22Rv1 (cell line): ENCODE results near the gene MCAM.
A peak's percentile ranks its signal among the peaks of the same experiment; 100 is the strongest.

Experiments
- H3K27ac ChIP-seq: fragments of 450-650 bp; 2 replicates; pipeline ENCODE4 v1.5.1; 2017
- ZFX ChIP-seq: fragments of 450-650 bp; IDR thresholded peaks from 2 replicates; pipeline ENCODE4 v1.6.1; 2017; ENCODE audit warnings: antibody characterized with exemption, borderline replicate concordance
- TF ChIP-seq, protein P1 (sequence below): fragments of 450-650 bp; IDR thresholded peaks from 2 replicates; pipeline ENCODE4 v1.5.1; 2017; ENCODE audit warnings: mild to moderate bottlenecking

Gene MCAM

DNA sequence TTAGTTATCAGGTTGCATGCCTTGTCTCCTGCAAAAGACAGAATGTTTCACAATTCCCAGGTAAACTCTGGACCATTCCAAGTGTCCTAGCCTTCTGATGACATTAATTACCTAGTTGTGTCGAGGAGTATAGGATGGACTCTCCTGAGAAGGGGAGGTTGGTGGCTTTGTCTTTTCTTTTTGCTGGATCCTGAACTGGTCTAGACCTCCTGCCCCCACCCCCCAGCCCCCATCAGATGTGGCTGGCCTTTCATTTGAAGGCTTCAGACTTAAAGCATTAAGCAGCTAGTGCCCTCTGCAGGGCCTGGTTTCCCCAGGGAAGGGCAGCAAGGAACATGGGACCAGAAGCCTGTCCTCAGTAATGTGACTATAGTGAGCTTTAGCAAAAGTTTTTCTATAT, 9.7 kb downstream of the MCAM start:
- TF ChIP-seq ZFX = no peak
- TF ChIP-seq, protein P1, sequence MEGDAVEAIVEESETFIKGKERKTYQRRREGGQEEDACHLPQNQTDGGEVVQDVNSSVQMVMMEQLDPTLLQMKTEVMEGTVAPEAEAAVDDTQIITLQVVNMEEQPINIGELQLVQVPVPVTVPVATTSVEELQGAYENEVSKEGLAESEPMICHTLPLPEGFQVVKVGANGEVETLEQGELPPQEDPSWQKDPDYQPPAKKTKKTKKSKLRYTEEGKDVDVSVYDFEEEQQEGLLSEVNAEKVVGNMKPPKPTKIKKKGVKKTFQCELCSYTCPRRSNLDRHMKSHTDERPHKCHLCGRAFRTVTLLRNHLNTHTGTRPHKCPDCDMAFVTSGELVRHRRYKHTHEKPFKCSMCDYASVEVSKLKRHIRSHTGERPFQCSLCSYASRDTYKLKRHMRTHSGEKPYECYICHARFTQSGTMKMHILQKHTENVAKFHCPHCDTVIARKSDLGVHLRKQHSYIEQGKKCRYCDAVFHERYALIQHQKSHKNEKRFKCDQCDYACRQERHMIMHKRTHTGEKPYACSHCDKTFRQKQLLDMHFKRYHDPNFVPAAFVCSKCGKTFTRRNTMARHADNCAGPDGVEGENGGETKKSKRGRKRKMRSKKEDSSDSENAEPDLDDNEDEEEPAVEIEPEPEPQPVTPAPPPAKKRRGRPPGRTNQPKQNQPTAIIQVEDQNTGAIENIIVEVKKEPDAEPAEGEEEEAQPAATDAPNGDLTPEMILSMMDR = peak; percentile 27; the same call in 1 of the 2 replicates
- no peak overlapping the region for H3K27ac ChIP-seq

GRCh38 chr11:119306373-119306890, 10.5 kb downstream of the MCAM start:
- no peak overlapping the region for H3K27ac ChIP-seq
- TF ChIP-seq, protein P1 = no peak

GRCh38 chr11:119305556-119306372, 11.2 kb downstream of the MCAM start:
- TF ChIP-seq, protein P1 = no peak
- no peak for TF ChIP-seq ZFX
- H3K27ac ChIP-seq = no peak overlapping the region

- TF ChIP-seq, protein P1 = no peak
- no peak for TF ChIP-seq ZFX
- no peak overlapping the region for H3K27ac ChIP-seq
Measured at GRCh38 chr11:119303227-119303718, 13.7 kb downstream of the MCAM start.

- H3K27ac ChIP-seq = no peak overlapping the region
- TF ChIP-seq, protein P1 = no peak
- TF ChIP-seq ZFX = no peak
Measured at GRCh38 chr11:119300198-119300964, 16.5 kb downstream of the MCAM start.

GRCh38 chr11:119299416-119299815, 17.5 kb downstream of the MCAM start:
- TF ChIP-seq, protein P1 = no peak
- no peak for TF ChIP-seq ZFX
- H3K27ac ChIP-seq = no peak overlapping the region
